ENCODE measurements around the gene MOGAT1. TPM values are rescaled to one million over a fixed set of nuclear protein-coding genes. Genes with fewer than 3 reads are reported as not detected.

The MOGAT1 gene
- total and polyA plus RNA-seq, 4 donors: 0.30 to 5.5 (median 5.1) TPM; not detected in 1

- Histone ChIP-seq H3K9me3 (ENCODE audit: control insufficient read depth in 4 of 4, low read length in 3 of 4) (no peaks in the 10 kb centered on the region), H3K27me3 (ENCODE audit: control insufficient read depth in 4 of 4, insufficient read depth in 4 of 4, low read length in 3 of 4) (no peaks in the 10 kb centered on the region), H3K4me1 (ENCODE audit: control insufficient read depth in 4 of 4, insufficient read depth in 4 of 4, low read length in 3 of 4) (peaks cover 0 to 14% (median 9%) of the 10 kb centered on the region in 4 donors), H3K27ac (ENCODE audit: low read depth in 1 of 2, low read length in 2 of 2) (no peak overlapping the region), H3K4me3 (ENCODE audit: low read depth in 1 of 3, low read length in 3 of 3) (no peak overlapping the region), H3K36me3 (ENCODE audit: control insufficient read depth in 4 of 4, insufficient read depth in 3 of 4, low read depth in 1 of 4, low read length in 3 of 4) (no peaks in the 10 kb centered on the region), H3K9ac (ENCODE audit: low read depth in 1 of 2, low read length in 2 of 2) (no peak overlapping the region)
- DNase-seq (ENCODE audit: low spot score): no peak
- TF ChIP-seq FOXA1 (IDR thresholded peaks at IDR 0.05): no peak
- TF ChIP-seq TAF1 (conservative IDR thresholded peaks at IDR 0.05): no peak
- no peak for TF ChIP-seq RAD21 (IDR thresholded peaks at IDR 0.05)
- TF ChIP-seq FOXA2 (IDR thresholded peaks at IDR 0.05): no peak
- TF ChIP-seq RXRA (IDR thresholded peaks at IDR 0.05): no peak
- no peak for TF ChIP-seq JUND (IDR thresholded peaks at IDR 0.05)
- TF ChIP-seq, protein P1, sequence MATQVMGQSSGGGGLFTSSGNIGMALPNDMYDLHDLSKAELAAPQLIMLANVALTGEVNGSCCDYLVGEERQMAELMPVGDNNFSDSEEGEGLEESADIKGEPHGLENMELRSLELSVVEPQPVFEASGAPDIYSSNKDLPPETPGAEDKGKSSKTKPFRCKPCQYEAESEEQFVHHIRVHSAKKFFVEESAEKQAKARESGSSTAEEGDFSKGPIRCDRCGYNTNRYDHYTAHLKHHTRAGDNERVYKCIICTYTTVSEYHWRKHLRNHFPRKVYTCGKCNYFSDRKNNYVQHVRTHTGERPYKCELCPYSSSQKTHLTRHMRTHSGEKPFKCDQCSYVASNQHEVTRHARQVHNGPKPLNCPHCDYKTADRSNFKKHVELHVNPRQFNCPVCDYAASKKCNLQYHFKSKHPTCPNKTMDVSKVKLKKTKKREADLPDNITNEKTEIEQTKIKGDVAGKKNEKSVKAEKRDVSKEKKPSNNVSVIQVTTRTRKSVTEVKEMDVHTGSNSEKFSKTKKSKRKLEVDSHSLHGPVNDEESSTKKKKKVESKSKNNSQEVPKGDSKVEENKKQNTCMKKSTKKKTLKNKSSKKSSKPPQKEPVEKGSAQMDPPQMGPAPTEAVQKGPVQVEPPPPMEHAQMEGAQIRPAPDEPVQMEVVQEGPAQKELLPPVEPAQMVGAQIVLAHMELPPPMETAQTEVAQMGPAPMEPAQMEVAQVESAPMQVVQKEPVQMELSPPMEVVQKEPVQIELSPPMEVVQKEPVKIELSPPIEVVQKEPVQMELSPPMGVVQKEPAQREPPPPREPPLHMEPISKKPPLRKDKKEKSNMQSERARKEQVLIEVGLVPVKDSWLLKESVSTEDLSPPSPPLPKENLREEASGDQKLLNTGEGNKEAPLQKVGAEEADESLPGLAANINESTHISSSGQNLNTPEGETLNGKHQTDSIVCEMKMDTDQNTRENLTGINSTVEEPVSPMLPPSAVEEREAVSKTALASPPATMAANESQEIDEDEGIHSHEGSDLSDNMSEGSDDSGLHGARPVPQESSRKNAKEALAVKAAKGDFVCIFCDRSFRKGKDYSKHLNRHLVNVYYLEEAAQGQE (IDR thresholded peaks at IDR 0.05): no peak
- no peak for TF ChIP-seq SP1 (IDR thresholded peaks at IDR 0.05)
- no peak for TF ChIP-seq CTCF (IDR thresholded peaks at IDR 0.05; ENCODE audit: low read depth, low read length, missing input control)
- no peak for TF ChIP-seq NR2F2 (IDR thresholded peaks at IDR 0.05)
- TF ChIP-seq, protein P2, sequence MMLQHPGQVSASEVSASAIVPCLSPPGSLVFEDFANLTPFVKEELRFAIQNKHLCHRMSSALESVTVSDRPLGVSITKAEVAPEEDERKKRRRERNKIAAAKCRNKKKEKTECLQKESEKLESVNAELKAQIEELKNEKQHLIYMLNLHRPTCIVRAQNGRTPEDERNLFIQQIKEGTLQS (IDR thresholded peaks at IDR 0.05): no peak
- TF ChIP-seq HNF4G (IDR thresholded peaks at IDR 0.05): no peak
- no peak for TF ChIP-seq GABPA (IDR thresholded peaks at IDR 0.05 in 1 of 2, conservative IDR thresholded peaks at IDR 0.05 in 1 of 2)
- no peak for TF ChIP-seq MAX (IDR thresholded peaks at IDR 0.05)
- no peak for TF ChIP-seq YY1 (IDR thresholded peaks at IDR 0.05)
- no peak for TF ChIP-seq HNF4A (conservative IDR thresholded peaks at IDR 0.05)
- no peak for TF ChIP-seq EGR1 (IDR thresholded peaks at IDR 0.05; ENCODE audit: low read depth in 2 of 2)
- no peak for TF ChIP-seq ZBTB33 (IDR thresholded peaks at IDR 0.05)
- WGBS: over 99% methylated on average over 3 of the region's 3 CpGs
Observed at GRCh38 chr2:222750533-222750932, 79.1 kb downstream of the MOGAT1 start.

Measured in liver (tissue), 9 donors.